ENCODE measurements around the gene ZNF561.

The ZNF561 gene

DNA sequence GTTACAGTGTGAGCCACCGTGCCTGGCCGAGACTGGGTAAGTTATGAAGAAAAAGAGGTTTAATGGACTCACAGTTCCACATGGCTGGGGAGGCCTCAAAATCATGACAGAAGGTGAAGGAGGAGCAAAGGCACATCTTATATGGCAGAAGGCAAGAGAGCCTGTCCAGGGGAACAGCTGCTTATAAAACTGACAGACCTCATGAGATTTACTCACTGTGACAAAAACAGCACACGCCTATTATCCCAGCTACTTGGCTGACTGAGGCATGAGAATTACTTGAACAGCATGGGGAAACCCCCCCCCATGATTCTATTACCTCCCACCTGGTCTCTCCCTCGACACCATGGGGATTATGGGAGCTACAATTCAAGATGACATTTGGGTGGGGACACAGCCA is 23.4 kb upstream of the ZNF561 start:
- TF ChIP-seq, protein P1, sequence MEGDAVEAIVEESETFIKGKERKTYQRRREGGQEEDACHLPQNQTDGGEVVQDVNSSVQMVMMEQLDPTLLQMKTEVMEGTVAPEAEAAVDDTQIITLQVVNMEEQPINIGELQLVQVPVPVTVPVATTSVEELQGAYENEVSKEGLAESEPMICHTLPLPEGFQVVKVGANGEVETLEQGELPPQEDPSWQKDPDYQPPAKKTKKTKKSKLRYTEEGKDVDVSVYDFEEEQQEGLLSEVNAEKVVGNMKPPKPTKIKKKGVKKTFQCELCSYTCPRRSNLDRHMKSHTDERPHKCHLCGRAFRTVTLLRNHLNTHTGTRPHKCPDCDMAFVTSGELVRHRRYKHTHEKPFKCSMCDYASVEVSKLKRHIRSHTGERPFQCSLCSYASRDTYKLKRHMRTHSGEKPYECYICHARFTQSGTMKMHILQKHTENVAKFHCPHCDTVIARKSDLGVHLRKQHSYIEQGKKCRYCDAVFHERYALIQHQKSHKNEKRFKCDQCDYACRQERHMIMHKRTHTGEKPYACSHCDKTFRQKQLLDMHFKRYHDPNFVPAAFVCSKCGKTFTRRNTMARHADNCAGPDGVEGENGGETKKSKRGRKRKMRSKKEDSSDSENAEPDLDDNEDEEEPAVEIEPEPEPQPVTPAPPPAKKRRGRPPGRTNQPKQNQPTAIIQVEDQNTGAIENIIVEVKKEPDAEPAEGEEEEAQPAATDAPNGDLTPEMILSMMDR (conservative IDR thresholded peaks at IDR 0.05; ENCODE audit: low read length): no peak
- no peak for DNase-seq (ENCODE audit: low read depth)
- H3K4me3 ChIP-seq (ENCODE audit: low read length): no peak overlapping the region

DNA sequence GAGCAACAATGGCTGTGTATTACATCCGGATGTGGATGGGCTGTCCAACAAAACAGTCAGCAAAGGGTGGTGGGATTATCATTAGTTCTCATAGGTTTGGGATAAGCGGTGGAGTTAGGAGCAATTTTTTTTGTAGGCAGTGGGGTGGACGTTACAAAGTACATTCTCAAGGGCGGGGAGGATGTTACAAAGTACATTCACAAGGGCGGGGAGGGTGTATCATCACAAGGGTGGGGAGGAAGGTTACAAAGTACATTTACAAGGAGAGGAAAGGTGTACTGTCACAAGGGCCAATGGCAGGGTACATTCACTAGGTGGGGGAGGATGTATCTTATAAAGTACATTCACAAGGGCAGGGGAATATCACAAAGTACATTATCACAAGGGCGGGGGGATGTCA is 20.8 kb upstream of the ZNF561 start:
- TF ChIP-seq, protein P1 (conservative IDR thresholded peaks at IDR 0.05; ENCODE audit: low read length): no peak
- H3K4me3 ChIP-seq (ENCODE audit: low read length): no peak overlapping the region
- DNase-seq (ENCODE audit: low read depth): no peak

DNA sequence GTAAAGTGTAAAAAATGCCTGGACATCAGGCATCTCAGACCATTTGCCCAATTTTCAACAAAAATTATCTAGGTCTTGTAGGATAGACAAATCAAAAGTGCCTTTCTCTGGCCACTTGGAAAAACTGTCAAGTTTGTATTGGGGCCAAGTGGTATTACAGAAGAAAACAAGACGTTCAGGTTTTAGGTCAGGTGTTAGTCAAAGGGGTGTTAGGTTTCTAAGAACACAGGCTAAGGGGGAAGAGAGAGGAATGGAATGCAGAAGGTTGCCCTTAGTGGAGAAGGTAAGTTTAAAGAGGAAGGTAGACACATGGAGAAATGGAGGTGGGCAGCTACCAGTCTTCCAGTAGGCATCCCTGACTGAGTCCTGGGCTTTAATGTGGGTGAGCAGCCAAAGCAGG is 19.9 kb upstream of the ZNF561 start:
- no peak overlapping the region for H3K4me3 ChIP-seq (ENCODE audit: low read length)
- TF ChIP-seq, protein P1 (conservative IDR thresholded peaks at IDR 0.05; ENCODE audit: low read length): no peak
- no peak for DNase-seq (ENCODE audit: low read depth)

DNA sequence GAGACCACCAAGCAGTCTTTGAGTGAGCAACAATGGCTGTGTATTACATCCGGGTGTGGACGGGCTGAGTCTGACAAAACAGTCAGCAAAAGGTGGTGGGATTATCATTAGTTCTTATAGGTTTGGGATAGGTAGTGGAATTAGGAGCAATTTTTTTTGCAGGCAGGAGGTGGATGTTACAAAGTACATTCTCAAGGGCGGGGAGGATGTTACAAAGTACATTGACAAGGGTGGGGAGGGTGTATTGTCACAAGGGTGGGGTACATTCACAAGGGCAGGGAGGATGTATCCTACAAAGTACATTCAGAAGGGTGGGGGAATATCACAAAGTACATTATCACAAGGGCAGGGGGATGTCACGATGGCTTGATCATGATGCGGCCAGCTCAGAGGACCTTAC is 15.0 kb upstream of the ZNF561 start:
- DNase-seq (ENCODE audit: low read depth): no peak
- TF ChIP-seq, protein P1 (conservative IDR thresholded peaks at IDR 0.05; ENCODE audit: low read length): no peak
- no peak overlapping the region for H3K4me3 ChIP-seq (ENCODE audit: low read length)

DNA sequence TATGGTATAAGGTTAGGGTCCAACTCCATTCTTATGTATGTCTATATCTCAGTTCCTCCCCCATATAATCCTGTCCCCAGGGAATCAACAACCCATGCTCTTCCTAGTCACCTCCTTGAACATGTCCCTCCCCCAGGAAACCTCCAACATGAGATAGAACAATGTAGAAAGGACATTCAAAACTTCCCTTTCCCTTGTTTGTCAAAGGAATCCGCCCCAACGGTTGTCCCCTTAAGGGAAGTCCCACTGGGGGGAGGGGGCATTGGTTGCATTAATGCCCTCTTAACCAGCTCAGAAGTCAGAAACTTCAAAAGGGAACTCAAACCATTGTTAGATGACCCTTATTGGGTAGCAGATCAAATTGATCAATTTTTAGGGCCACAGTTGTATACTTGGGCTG is 6.8 kb upstream of the ZNF561 start:
- TF ChIP-seq, protein P1 (conservative IDR thresholded peaks at IDR 0.05; ENCODE audit: low read length): no peak
- H3K4me3 ChIP-seq (ENCODE audit: low read length): no peak overlapping the region
- DNase-seq (ENCODE audit: low read depth): no peak

DNA sequence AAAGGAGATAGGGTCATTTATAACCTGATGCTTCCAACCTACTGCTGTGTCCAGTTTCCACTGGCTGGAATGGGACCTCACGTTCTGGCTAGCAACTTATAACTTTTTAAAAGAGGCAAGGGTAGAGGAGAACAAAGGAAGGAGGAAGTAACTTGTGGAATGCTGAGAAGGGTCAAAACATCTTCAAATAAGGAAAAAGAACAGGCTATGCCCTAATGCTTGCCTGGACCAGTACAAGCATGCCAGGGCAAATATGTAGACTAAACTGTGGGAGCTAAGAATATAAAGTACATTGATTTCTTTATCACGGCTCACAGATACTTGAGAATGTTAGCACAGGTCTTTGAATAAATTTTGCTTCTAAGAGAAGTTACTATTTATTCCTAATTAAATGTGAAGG is 1.5 kb upstream of the ZNF561 start:
- DNase-seq (ENCODE audit: low read depth): peak; percentile 3
- TF ChIP-seq, protein P1 (conservative IDR thresholded peaks at IDR 0.05; ENCODE audit: low read length): no peak
- no peak overlapping the region for H3K4me3 ChIP-seq (ENCODE audit: low read length)

DNA sequence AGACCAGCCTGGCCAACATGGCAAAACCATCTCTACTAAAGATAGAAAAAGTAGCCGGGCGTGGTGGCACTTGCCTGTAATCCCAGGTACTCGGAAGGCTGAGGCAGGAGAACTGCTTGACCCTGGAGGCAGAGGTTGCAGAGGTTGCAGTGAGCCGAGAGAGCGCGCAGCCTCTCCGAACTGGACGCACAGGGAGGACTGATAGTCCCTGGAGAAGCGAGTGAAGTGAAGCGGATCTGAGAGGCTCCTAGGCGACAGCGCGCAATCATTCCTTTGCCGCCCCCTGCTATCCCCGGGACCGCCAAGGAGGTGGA is 233 bp downstream of the ZNF561 start:
- no peak for DNase-seq (ENCODE audit: low read depth)
- TF ChIP-seq, protein P1 (conservative IDR thresholded peaks at IDR 0.05; ENCODE audit: low read length): no peak
- H3K4me3 ChIP-seq (ENCODE audit: low read length): peak overlapping the region; percentile 99

Data from AG10803 (cell line).